Right cardiac atrium (tissue), 5 donors: ENCODE results near the gene CITED2. TPM values are rescaled to one million over a fixed set of nuclear protein-coding genes. Genes with fewer than 3 reads are reported as not detected.

Source experiments
- ATAC-seq, 2 donors: fragments of 200-7000 bp; cut with Tn5 transposase; one replicate each; pipeline versions ENCODE4 v1.8.0 to v1.9.1; 2020; ENCODE audit warnings: moderate library complexity in 2 of 2, mild to moderate bottlenecking in 1 of 2
- DNase-seq, 3 donors: peaks; one replicate each; pipeline ENCODE4 v3.0.0-alpha.2; 2020
- H3K27ac ChIP-seq: one replicate; pipeline ENCODE4 v1.5.1; 2013; ENCODE audit warnings: mild to moderate bottlenecking, low read length, control low read depth, moderate library complexity
- H3K27me3 ChIP-seq: one replicate; pipeline ENCODE4 v1.6.1; 2013; ENCODE audit not compliant: control insufficient read depth, insufficient read depth
- H3K4me1 ChIP-seq: one replicate; pipeline ENCODE4 v1.6.1; 2013; ENCODE audit warnings: low read length; ENCODE audit not compliant: control insufficient read depth, insufficient read depth
- H3K4me3 ChIP-seq: one replicate; pipeline ENCODE4 v1.5.1; 2013; ENCODE audit warnings: low read length, control low read depth
- H3K9me3 ChIP-seq: one replicate; pipeline ENCODE4 v1.6.1; 2013; ENCODE audit warnings: low read length; ENCODE audit not compliant: control insufficient read depth
- WGBS: extraction: QIAGEN DNeasy Blood & Tissue Kit; methylation state at CpG from one replicate; pipeline ENCODE4 v1.1.7; 2013; 5-methylcytosine and 5-hydroxymethylcytosine counted together
- intact Hi-C, 4 donors: fragments of 100-400 bp; cut with DNase I; formaldehyde crosslinking; loops; one replicate each; pipeline versions ENCODE4 v1.11.0 to v1.14.0; 2022 to 2023
- polyA plus RNA-seq: library from polyadenylated mRNA; stranded (reverse); fragments of 200-250 nt; gene quantifications from one replicate; pipeline ENCODE4 v1.2.3, GENCODE V29; 2013
- total RNA-seq, 4 donors: library from RNA; stranded (reverse); fragmentation: NEBNext Ultra II Directional; extraction: Animal tissue kit (Norgen Biotek cat#: 25700); gene quantifications; one replicate each; pipeline ENCODE4 v1.2.1, GENCODE V29; 2021
- donor health status: healthy with polysubstance abuse.
- donor health status: DM: no; HTN: yes; CAD: no.
- donor health status: DM: no; HTN: no; CAD: no.
- donor health status: DM: no; HTN: yes; CAD: no; lungs with severe emphysema.
- donor health status: DM: yes; HTN: yes; CAD: no.

Gene CITED2
- total and polyA plus RNA-seq, 5 donors, result 35.7 to 138 (median 112) TPM

DNA sequence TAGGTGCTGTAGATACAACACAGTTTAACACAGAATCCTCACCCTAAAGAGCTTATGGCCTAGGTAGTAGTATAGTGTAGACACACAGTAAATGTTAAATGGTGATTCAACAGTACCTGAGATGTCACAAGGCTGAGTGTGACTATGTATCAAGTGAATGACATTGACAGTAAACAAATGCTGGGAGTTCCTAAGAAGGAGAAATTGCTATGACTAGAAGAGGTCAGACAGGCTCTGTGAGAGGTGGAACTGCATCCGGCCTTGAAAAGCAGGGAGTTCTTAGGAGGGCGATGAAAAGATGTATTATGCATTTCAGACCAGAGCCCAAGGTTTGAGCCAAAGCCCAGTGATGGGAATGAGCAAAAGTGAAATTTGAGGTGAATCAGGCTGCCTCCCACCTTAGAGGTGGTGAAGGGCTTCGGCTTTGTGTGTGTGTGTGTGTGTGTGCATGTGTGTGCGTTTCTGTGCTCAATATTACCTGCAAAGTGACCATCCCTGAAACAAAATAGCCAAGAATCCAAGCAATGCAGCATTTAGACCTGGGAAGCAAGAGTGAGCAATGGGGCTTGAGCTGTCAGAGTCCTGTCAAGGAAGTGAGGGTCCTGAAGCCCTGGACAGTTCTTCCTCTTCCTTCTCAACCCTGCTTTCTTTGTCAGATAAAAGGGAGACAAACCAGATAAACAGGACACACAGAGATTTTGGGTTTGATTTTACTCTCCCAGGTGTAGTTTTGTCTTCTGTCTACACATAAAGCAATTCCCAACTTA is 32.3 kb upstream of the CITED2 start:
- Histone ChIP-seq H3K27ac (no peak overlapping the region), H3K27me3 (no peaks in the 10 kb centered on the region), H3K9me3 (no peaks in the 10 kb centered on the region), H3K4me3 (no peak overlapping the region), H3K4me1 (no peaks in the 10 kb centered on the region)
- intact Hi-C loops, result no loop called here
- WGBS, result 80% methylated on average over 4 of the region's 4 CpGs
- ATAC-seq (no peak), DNase-seq (no peak)

DNA sequence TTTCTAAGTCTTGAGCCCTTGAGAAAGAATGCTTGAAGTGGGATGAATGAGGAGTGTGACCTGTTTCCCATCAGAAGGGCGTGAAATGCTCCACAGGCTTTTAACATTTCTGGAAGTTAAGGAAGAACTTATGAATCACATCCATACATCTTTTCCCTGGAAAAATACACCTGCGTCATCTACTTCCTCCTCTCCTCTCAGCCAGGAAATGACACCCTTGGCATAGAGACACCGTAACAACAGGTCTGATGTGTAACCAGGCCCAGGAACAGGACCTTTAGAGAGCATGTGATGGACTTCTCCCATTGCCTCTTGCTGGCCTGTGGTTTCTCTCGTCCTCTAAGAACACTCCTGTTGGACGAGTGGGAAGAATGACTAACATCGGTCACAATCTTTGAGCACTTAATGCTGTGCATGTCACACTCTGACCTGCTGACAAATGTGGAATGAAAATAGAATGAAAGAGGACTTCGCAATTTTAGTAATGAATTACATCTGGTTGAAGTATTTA is 28.5 kb upstream of the CITED2 start:
- Histone ChIP-seq H3K4me3 (no peak overlapping the region), H3K27ac (no peak overlapping the region), H3K9me3 (no peaks in the 10 kb centered on the region), H3K27me3 (no peaks in the 10 kb centered on the region), H3K4me1 (no peaks in the 10 kb centered on the region)
- intact Hi-C loops, result no loop called here
- ATAC-seq (peak; percentile 85 to 89), DNase-seq (no peak)
- WGBS, result 52% methylated on average over 7 of the region's 7 CpGs

DNA sequence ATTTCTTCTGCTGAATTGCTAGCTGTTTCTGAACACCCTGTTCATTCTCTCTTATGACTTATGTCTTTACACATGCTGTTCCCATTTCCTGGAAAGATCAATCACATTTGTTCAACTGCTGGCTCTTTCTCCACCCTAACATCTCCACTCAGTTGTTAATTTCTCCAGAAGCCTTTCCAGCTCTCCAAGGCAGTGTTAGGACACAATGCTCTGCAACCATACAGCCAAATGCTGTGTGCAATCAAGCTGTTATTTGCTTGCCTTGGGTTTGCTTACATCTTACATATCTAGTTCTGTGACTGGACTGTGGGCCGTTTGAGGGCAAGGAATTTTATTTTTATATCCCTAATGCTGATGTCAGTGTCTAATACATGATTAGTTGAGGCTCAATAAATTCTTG is 24.2 kb upstream of the CITED2 start:
- Histone ChIP-seq H3K27me3 (no peaks in the 10 kb centered on the region), H3K4me3 (no peak overlapping the region), H3K9me3 (no peaks in the 10 kb centered on the region), H3K4me1 (no peaks in the 10 kb centered on the region), H3K27ac (no peak overlapping the region)
- no peak for ATAC-seq
- DNase-seq, result no peak
- WGBS, result 62% methylated on average over 1 of the region's 1 CpG
- intact Hi-C loops, result no loop called here

- no peaks in the 10 kb centered on the region for H3K4me1 ChIP-seq
- no peak overlapping the region for H3K27ac ChIP-seq
- no peak overlapping the region for H3K4me3 ChIP-seq
- intact Hi-C loops, result no loop called here
- 60% methylated on average over 9 of the region's 9 CpGs for WGBS
- ATAC-seq (no peak), DNase-seq (no peak)
- H3K27me3 ChIP-seq, result no peaks in the 10 kb centered on the region
- H3K9me3 ChIP-seq, result no peaks in the 10 kb centered on the region
Measured at GRCh38 chr6:139395891-139396301, 21.4 kb upstream of the CITED2 start.

- Histone ChIP-seq H3K4me1 (no peaks in the 10 kb centered on the region), H3K27me3 (no peaks in the 10 kb centered on the region), H3K9me3 (no peaks in the 10 kb centered on the region), H3K27ac (no peak overlapping the region), H3K4me3 (no peak overlapping the region)
- intact Hi-C loops, result no loop called here
- 61% methylated on average over 1 of the region's 1 CpG for WGBS
- ATAC-seq (no peak), DNase-seq (no peak)
Measured at GRCh38 chr6:139395371-139395770, 20.9 kb upstream of the CITED2 start.

GRCh38 chr6:139394027-139394649 is 19.7 kb upstream of the CITED2 start:
- no peak for DNase-seq
- H3K27ac ChIP-seq, result no peak overlapping the region
- no peak for ATAC-seq
- no peaks in the 10 kb centered on the region for H3K27me3 ChIP-seq
- WGBS, result 74% methylated on average over 1 of the region's 1 CpG
- no peaks in the 10 kb centered on the region for H3K4me1 ChIP-seq
- intact Hi-C loops, result no loop called here
- no peak overlapping the region for H3K4me3 ChIP-seq
- no peaks in the 10 kb centered on the region for H3K9me3 ChIP-seq

- Histone ChIP-seq H3K4me3 (no peak overlapping the region), H3K4me1 (no peaks in the 10 kb centered on the region), H3K27ac (no peak overlapping the region), H3K9me3 (no peaks in the 10 kb centered on the region), H3K27me3 (no peaks in the 10 kb centered on the region)
- intact Hi-C loops, result no loop called here
- 86% methylated on average over 1 of the region's 1 CpG for WGBS
- ATAC-seq (no peak), DNase-seq (no peak)
Measured at GRCh38 chr6:139392794-139393193, 18.3 kb upstream of the CITED2 start.

DNA sequence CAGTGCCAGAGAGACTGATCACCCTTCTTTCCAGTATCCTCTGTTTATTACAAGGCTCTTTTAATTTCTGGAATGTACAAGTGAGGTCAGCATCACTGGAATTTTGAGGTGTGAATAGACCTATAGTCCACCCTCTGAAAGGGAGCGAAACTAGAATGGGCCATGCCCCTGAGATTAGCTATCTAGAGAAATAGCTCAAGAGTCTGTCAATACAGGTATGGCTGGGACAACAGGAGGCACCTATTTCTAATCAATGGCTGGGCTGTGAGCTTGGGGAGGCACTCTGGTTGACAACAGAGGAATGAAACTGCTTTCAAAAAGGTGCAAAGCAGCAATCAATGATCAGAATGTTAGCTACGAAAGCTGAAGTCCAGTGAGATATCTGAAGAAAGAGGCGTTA is 17.3 kb upstream of the CITED2 start:
- ATAC-seq (no peak), DNase-seq (no peak)
- intact Hi-C loops, result no loop called here
- Histone ChIP-seq H3K4me1 (no peaks in the 10 kb centered on the region), H3K27ac (no peak overlapping the region), H3K27me3 (no peaks in the 10 kb centered on the region), H3K9me3 (no peaks in the 10 kb centered on the region), H3K4me3 (no peak overlapping the region)
- 96% methylated on average over 3 of the region's 3 CpGs for WGBS

- Histone ChIP-seq H3K9me3 (no peaks in the 10 kb centered on the region), H3K27ac (no peak overlapping the region), H3K27me3 (no peaks in the 10 kb centered on the region), H3K4me1 (no peaks in the 10 kb centered on the region), H3K4me3 (no peak overlapping the region)
- DNase-seq, result no peak
- WGBS, result 88% methylated on average over 2 of the region's 2 CpGs
- intact Hi-C loops, result no loop called here
- ATAC-seq, result no peak
Measured at GRCh38 chr6:139390447-139390846, 16.0 kb upstream of the CITED2 start.

GRCh38 chr6:139388384-139388783 is 13.9 kb upstream of the CITED2 start:
- ATAC-seq (no peak), DNase-seq (no peak)
- no peaks in the 10 kb centered on the region for H3K9me3 ChIP-seq
- 81% methylated on average over 2 of the region's 2 CpGs for WGBS
- H3K27me3 ChIP-seq, result no peaks in the 10 kb centered on the region
- no peaks in the 10 kb centered on the region for H3K4me1 ChIP-seq
- no peak overlapping the region for H3K4me3 ChIP-seq
- no peak overlapping the region for H3K27ac ChIP-seq
- intact Hi-C loops, result no loop called here

GRCh38 chr6:139386404-139386803 is 12.0 kb upstream of the CITED2 start:
- ATAC-seq, result no peak
- DNase-seq, result no peak
- intact Hi-C loops, result no loop called here
- no peak overlapping the region for H3K27ac ChIP-seq
- no peaks in the 10 kb centered on the region for H3K4me1 ChIP-seq
- no peaks in the 10 kb centered on the region for H3K9me3 ChIP-seq
- 68% methylated on average over 3 of the region's 3 CpGs for WGBS
- no peaks in the 10 kb centered on the region for H3K27me3 ChIP-seq
- H3K4me3 ChIP-seq, result no peak overlapping the region
